ENCODE measurements around the gene SDK2.

The SDK2 gene

GRCh38 chr17:73531158-73531557 is 113.1 kb downstream of the SDK2 start:
- no peak for DNase-seq

GRCh38 chr17:73528679-73529078 is 115.6 kb downstream of the SDK2 start:
- DNase-seq = no peak

GRCh38 chr17:73526952-73527351 is 117.3 kb downstream of the SDK2 start:
- no peak for DNase-seq

- no peak for DNase-seq
These were observed 119.1 kb downstream of the SDK2 start for GRCh38 chr17:73524941-73525679.

DNA sequence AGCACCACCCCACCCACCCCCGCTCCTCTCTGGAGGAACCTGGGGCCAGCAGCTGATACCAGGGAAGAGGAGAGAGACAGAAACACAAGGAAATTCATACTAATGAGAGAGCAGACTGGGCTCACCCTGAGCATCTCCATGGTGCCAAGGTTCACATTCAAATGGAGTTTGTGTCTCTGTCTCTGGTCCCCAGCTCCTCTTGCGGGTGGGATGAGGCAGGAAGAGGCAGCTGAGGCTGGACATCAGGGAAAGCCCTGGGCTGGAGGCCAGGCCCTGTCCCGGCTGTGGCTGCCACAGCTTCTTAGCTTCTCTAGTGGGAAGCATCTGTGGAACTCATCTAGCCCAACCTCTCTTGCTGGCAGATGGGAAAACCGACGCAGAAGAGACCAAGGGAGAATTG is 121.5 kb downstream of the SDK2 start:
- DNase-seq = no peak

DNA sequence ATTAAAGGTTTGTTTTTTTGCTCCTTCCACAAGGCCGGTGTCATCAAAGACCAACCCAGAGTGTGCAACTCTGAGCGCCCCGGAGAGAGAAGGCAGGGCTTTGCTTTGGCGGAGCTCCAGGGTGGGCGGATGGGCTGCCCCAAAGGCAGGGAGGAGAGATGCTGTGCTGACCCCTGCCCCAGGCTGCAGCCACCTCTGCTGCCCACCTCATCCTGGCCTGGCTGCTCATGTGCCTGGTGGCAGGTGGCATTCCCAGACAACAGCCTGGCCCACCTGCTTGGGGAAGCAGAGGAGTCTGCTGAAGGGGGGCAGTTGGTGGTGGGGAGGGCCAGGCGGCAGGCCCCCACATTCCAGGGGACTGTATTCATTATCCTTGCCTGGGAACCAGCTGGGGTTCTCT is 122.1 kb downstream of the SDK2 start:
- no peak for DNase-seq

DNA sequence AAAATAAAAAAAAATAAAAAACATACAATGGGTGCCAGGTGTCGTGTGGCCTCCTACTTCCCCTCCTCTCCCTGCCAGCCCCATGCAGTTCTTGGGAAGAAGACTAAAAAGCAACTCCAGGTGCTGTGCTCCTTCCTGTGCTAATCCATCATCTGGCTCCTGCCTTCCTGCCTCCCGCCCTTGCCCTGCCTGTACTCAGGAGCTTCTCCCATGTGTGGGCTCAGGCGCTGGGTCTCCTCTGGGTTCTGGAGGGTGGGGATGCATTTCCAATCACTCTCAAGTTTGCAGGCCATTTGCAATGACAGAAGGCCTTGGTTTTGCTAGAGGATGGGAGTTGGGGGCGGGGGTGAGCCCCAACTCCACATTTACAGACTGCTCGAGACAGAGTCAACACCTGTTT is 122.9 kb downstream of the SDK2 start:
- no peak for DNase-seq

DNA sequence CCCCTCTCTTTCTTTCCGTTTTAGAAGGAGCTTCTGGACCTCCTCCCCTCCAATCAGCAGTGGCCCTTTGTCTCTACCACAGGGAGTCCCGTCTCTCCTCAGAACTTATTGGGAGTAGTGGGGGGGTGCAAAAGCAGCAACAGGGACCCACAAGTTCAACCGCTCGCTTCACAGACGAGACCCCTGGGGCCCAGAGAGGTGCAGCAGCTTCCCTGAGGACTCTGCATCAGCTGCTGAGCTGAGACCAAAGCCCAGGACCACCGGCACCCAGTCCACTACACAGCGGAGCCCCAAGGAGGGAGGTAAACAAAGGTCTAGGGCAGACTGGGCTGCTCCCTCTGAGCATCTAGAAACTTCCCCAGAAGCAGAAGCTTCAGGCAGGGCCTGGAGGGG is 123.9 kb downstream of the SDK2 start:
- no peak for DNase-seq

- no peak for DNase-seq
These were observed 124.4 kb downstream of the SDK2 start for GRCh38 chr17:73519714-73520368.

DNA sequence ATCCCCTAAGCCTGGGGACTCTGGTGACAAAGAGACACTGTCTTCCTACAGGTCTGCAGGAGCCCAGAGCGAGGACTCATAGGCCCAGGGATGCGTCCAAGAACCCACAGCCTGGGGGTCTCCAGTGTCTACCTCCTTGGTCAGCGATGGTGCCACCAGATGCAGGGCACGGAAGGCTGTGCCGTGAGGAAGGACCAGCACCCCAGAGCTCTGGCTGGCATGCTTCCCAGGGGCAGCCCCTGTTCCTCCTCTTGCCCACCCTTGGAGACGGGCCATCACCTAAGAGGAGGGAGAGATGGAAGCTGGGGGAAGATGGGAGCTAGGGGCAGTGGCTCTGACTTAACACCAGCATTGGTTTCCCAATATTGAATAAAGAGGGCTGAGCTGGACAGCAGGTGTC is 125.2 kb downstream of the SDK2 start:
- no peak for DNase-seq

GRCh38 chr17:73516431-73516830 is 127.8 kb downstream of the SDK2 start:
- no peak for DNase-seq

DNA sequence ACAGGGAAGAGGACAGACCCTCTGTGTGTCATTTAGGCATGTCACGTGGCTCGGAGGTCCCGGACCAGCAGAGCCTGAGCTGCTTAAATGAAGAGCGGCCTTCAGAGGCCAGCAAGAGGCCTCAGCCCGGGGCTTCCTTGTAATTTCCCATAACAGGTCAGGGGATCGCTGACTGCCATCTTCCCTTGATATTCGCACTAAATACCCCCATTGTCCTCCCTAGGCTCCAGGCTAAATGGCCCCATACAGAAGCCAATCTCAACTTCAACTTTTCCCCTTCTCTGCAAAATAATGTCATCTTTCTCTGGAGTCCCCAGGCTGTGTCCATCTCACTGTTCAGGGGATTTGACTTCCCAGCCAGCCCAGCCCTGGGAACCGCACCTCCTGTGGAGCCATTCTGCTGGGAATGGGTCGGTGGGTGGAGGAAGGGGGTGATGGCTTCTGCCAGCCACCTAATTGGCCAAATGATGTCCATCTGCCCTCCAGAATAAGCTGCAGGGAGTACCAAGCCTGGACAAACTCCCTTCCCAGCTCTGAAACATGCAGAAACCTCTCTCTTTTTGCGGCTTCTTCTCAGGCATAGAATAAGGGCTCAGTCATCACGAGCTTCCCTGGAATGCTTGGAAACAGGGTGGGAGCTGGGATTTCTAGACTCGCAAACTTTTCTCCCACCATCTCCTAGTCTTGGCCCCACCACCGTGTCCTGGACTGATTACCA is 129.9 kb downstream of the SDK2 start:
- no peak for DNase-seq

DNA sequence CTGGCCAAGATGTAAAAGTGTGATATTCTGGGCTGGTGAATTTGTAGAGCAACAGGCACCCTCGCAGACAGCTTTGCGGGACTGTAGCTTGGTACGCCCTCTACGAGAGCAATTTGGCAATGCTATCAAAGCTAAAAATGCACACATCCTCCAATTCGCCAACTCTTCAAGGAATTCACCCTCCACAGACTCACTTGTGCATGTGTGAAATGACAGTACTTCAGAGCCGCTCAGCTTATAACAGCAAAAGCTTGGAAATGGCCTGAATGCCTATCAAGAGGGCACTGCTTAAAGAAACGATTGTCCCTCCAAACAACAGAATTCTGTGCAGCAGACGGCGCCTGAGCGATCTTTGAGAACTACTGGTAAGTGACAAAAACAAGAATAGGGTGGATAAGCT is 130.8 kb downstream of the SDK2 start:
- no peak for DNase-seq

GRCh38 chr17:73511719-73512115 is 132.5 kb downstream of the SDK2 start:
- no peak for DNase-seq

GRCh38 chr17:73510981-73511718 is 133.1 kb downstream of the SDK2 start:
- no peak for DNase-seq

- no peak for DNase-seq
These were observed 135.2 kb downstream of the SDK2 start for GRCh38 chr17:73508931-73509605.

- no peak for DNase-seq
These were observed 136.0 kb downstream of the SDK2 start for GRCh38 chr17:73508057-73508930.

GRCh38 chr17:73506470-73507435 is 137.5 kb downstream of the SDK2 start:
- no peak for DNase-seq

DNA sequence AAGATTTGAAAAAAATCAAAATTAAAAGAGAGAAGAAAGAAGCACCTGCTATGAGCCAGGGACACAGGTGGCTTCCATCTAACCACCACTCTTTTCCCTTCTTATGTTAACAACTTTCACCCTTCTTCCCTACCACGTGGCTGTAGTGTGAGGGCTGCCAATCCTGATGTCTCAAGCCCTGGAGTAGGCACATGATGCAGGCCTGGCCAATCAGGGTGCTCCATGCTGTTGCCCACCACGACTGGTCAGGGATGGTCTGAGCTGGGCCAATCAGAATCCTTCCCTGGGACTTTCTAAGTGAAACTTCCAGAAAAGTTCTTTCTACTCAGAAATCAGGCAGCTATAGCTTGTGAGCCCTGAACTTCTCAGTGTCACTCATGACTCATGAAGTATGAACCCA is 140.7 kb downstream of the SDK2 start:
- DNase-seq = no peak

- no peak for DNase-seq
These were observed 143.7 kb downstream of the SDK2 start for GRCh38 chr17:73500414-73500999.
